HG03039 (cell line): ENCODE measurements around the gene HNRNPLL.
"Not testable (repeated sequence)": the region's sequence is repeated elsewhere in the genome, so short reads cannot be mapped to it uniquely, and the experiment has no call there.

Experiments
- ATAC-seq: cut with Tn5 transposase; IDR thresholded peaks from one replicate; pipeline ENCODE4 v1.9.1; 2021; ENCODE audit warnings: mild to moderate bottlenecking, moderate library complexity; ENCODE audit not compliant: unreplicated experiment

HNRNPLL gene

DNA sequence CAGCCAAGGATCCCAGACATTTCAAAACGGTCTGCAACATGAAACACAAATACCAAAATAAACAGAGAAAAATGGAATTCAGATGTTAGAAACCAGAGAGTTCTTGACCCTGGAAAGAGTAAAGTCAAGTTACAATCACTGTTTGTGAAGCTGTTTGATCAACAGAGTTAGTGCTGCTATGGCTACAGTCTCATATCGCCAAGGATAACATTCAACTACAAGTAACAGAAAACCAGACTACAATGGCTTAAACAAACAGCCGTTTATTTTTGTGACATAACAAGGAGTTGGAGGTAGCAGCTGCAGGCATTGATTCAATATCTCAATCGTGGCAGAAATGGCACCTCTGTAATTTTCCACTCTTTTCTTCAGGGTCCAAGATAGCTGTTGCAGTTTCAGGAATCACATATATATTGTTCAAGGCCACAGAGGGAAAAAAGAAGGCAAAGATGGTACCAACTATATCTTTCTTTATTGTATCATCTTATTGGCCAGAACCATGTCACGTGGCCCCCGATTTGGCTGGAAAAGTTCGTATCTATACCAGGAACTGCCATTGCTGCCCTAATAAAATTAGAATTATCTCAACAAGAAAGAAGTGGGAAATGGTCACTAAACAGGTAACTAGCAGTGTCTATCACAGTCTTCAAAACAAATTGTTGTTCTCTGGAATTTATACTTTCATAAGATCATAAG lies 17.7 kb upstream of the HNRNPLL start:
- ATAC-seq, result no peak

DNA sequence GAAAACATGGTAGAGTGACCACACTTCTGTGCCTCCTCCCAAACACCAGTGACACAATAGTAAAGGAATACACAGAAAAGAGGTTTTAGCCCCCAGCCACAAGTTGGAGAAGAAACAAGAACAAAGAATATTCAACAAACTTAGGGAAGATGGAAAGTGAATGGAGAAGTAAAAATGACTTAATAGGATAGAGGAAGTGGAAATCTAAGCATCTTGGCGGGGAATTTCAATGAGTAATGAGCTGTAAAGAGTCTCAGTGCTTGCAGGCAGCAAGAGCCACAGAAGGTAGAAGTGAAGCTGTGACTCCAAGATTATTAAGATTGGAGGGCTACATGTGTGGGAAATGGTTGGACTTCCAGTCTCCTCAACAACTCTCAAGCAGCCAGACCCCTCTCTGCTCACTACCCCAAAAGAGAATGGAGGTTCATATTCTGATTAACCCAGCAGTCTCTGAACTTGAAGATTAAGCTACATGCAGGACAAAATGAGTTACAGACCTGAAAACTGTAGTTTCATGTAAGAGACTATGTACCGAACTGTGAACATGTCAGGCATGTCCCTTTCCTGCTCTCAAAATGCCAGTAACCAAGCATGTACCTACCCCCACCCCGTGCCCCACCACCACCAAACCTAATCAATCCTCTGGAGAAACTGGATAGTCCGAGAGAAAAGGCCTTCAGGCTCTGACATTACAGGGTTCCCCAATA lies 16.9 kb upstream of the HNRNPLL start:
- no peak for ATAC-seq

DNA sequence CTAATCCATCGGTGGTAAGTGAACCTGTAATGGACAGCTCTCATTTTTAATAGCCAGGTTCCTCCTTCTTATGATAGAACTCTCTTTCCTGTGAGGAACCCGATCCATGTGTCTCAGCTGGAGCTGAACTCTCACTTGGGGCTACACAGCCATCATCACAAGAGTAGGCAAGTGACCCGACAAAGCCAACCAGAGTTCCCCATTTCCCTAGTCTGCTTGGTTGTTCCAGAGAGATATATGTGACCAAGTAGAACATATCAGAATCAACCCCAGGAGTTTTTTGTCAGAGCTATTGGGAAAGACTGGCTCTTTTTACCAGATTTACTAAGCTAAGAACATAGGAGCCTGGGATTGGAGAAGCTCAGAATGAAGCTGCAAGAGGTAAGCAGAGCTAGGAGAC lies 14.6 kb upstream of the HNRNPLL start:
- ATAC-seq, result no peak

DNA sequence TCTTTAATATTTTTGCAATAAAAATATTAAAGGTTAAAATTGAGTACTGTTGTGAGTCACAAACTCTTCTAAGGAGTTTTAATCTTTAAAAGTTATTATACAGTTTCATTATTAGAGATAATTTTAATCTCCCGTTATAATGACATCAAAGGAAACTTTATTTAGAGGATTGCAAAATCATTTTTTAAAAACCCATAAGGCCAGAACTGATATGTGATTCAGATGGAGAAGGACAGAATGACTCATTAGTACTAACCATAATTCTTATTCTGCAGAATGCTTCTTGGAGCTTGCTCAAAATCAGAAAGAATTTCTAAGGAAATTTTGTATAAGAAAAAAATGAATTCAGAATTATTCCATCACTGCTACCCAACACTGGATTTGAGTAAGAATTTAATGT lies 12.5 kb upstream of the HNRNPLL start:
- no peak for ATAC-seq

DNA sequence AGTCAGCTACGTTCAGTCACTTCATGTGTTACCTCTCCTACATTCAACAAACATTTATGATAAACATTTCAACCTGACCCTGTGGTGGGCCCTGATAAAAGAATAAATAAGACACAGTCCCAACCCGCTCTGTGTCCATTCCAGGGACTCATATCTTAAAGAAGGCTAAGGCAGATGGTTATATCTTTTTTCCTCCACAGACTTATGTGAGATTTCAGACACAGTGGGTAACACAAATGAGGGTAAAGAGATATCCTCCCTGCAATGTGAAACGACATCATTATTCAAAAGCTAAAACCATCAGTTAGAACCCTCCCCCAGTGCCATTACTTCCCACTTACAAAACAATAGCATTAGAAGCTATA lies 11.1 kb upstream of the HNRNPLL start:
- no peak for ATAC-seq

DNA sequence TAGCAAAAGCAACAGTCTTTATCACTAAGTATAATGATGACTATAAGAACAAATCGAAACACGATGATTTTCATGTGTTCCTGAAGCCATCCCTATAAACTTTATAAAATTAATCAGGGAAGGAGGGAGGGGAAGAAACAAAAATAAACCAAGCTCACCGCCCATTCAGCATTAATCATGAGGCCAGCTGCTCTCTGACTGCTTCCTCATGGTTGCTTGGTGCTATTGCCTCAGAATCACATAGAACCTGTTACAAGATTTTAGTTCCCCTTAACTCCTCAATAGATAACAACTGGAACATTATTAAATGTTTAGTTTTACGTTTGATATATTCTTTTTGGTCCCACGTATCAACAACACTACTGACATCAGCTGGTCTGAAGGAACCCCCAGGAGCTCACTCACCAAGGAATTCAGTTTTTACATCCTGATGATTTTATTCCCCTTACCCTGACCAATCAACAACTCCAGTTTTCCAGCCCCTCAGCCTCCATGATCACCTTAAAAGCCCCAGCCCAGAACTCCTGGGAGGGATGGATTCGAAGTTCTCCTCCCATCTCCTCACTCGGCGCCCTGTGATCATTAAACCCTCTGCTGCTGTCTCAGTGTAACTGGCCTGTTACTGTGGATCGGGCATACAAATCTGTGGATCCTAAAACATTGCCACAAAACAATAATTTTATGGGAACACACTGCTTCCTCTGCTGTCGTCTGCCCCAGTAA lies 10.6 kb upstream of the HNRNPLL start:
- ATAC-seq, result no peak

DNA sequence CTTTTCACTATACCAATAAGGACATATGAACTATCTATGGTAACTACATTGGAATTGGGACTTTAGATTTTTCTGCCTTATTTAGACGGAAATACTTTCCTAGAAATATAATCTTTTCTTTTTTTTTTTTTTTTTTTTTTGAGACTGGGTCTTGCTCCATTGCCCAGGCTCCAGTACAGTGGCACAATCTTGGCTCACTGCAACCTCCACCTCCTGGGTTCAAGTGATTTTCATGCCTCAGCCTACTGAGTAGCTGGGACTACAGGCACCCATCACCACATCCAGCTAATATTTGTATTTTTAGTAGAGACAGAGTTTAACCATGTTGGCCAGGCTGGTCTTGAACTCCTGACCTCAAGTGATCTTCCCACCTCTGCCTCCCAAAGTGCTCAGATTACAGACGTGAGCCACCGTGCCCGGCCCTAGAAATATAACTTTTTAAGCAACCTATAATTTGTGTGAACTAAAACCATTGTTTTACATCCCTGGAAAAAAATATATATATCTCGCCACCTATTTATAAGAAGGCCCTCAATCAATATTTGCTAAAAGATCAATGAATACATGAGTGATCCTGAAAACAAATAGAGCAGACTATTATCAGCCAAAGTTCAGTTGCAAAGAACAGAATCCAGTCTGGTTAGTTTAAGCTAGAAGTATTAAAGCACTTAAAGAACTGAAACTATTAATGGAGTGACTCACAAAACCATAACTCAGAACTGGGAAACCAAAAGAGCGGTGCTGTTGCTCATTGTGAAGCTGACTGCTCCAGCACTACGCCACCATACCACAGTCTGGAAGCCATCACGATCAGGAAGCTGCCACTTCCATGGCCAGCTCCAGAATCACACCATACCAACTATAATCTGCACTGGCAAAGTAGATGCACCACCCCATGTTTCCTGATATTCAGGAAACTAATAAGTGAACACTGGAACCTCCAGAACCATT lies 8.4 kb upstream of the HNRNPLL start:
- peak; percentile 71 for ATAC-seq

DNA sequence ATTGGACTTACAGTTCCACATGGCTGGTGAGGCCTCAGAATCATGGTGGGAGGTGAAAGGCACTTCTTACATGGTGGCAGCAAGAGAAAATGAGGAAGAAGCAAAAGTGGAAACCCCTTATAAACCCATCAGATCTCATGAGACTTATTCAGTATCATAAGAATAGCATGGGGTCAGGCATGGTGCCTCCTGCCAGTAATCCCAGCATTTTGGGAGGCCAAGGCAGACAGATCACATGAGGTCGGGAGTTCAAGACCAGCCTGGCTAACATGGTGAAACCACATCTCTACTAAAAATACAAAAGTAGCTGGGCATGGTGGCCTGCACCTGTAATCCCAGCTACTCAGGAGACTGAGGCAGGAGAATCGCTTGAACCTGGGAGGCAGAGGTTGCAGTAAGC lies 6.5 kb upstream of the HNRNPLL start:
- not testable (repeated sequence) for ATAC-seq

DNA sequence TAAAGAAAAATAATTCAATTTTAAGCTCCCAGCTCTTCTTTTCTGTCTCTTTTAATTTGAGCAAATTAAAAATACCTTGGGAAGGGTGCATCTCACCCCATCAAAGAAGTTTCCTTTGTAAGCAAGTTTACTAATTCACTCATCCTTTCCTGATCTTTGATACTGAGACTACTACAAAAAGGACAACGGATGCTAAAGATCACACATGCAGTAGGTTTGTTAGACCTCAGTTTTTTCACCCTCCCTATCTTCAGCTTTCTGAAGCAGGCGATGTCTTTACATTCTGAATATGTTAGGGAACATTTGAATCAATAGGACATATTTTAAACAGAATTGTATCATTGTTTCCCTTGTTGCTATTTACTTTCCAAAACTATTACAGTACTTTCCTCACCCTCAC lies 6.0 kb upstream of the HNRNPLL start:
- ATAC-seq, result no peak

DNA sequence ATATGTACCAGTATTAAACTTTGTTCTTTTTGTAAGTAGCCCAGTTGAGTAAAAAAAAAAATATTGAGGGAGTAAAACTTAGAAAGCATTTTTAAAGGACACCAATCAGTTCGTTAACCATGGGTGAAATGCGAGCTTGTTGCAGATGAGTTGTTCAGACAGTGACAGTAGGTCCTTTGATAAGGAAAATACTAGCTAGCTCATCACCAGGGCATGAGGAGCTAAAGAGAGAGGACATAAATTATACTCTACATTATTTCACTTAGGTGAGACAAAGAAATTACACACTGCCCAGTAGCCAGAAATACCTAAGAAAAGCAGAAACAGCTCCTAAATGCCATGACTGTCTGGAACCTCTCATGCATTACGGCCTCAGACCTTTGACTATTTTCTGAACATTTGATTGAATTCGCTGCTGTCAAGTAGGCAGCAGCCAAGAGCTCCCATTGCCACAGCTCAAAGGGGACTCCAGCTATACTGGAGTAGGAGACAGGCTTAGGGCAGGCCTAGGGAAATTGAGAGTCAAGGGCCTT lies 2.6 kb upstream of the HNRNPLL start:
- ATAC-seq, result no peak

DNA sequence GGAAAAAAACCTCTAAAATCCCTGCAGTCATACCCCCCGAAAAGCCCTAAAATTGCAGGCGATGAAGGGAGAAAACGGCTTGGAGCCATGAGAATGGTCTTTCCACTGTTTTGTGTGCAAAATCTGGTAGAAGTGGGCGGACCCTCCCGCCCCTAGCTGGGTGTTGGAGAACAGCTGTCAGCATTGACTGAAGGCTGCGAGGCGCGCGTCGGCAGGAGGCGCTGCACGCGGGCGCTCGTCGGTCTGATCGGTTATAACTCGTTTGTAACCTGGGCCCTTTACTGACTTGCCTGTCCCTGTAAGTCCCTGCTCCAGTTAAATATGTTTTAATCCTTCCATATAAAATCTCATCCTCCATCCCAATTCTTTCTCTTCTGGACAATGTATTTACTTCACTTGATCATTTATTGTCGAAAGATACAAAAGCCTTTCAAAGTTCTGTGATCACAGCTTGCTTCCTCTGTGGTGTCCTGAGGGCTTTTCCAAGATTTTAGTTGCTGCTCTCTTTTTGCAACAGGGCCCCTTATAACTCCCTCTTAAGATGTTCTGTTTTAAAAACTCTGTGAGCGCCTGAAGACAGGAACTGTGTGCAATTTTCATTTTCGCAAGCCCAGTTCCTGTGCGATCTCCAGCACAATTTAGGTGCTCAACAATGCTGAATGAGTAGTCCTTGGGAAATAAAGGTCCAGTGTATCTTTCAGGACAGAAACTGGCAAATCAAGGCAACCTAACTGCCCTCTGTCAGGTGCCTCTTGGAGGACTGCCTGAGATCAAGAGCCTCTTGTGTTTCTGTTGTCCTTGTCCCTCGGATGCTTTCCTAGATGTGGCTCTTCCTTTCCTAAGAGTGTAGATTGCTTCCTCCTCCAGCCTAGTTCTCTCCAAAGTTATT lies 918 bp upstream of the HNRNPLL start:
- peak; percentile 36 for ATAC-seq

DNA sequence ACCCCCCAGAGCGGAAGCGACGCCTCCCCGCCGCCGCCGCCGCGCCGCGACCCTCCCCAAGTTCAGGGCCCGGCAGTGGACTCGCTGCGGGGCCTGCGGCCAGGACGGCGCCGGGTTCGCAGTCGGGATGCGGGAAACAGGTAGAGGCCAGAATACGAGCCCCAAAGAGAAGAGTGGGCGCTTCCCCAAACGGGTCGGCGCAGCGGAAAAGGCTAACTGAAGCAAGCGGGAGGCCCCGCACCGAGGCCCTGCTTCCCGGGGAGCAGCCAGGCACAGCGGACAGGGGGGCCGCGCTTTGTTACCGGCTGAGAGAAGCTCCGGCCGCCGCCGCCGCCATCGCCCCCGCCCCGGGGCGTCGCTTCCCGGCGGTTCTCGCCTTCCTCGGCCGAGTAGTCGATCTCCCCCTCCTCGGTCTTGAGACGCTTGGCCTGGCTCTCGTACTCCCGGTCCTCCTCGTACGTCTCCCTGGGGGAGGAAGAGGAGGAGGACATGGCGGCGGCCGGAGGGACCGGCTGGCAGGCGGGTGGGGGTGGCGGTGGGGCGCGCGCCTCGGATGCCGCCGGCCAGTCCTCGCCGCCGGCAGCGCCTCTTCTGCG lies 494 bp downstream of the HNRNPLL start:
- ATAC-seq, result peak; percentile 11

DNA sequence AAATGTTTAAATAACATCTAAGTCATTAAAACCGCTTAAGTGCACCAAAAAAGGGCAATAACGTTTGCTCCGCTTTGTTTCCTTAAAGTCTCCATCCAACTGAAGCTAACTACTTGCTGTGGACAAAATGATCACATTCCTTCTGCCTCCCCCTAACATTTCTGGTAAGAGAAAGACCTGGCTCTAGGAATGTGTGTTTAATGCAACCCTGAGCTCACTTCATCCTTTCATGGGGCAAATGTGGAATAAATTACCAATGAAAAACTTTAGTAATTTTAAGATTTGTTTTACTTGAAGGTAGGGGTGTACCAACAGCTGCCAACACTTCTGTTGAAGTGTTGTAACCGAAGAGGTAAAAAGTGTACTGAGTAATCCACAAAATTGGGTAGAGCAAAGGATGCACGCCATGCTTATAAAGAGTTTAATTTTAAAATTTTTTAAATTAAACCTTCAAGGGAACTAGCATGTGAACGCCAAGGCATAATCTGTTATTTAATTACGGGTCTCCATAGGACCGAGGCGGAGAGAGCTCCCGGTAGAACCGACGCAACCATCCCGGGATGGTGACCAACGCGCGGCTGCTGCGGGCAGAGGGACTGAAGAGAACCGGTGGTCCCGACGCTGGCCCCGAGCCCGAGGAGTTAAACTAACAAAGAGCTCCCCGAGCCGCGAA lies 1.1 kb downstream of the HNRNPLL start:
- no peak for ATAC-seq

DNA sequence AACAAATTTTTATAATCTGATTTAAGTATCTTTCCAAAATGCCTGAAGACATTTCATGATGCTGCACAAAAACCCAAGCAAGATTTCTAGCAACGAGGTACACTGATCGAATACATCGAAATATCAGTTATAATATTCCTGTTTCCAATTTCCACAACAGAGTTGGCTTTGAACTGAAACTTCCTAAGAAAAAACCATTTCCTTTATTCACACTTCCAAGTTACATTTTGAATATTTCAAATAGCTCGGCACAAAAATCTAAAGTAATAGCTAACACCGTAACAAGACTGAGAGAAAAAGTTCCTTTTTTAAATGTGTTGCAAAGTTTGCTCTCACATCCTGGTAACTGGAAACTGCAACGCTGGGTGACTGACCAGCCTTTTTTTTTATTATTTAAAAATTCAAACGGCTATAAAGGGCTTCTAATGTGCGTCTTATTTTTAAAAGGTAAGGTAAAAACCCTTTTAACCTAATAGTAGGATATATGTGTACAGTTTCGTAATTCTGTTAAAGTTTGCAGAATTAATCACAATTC lies 1.7 kb downstream of the HNRNPLL start:
- no peak for ATAC-seq

DNA sequence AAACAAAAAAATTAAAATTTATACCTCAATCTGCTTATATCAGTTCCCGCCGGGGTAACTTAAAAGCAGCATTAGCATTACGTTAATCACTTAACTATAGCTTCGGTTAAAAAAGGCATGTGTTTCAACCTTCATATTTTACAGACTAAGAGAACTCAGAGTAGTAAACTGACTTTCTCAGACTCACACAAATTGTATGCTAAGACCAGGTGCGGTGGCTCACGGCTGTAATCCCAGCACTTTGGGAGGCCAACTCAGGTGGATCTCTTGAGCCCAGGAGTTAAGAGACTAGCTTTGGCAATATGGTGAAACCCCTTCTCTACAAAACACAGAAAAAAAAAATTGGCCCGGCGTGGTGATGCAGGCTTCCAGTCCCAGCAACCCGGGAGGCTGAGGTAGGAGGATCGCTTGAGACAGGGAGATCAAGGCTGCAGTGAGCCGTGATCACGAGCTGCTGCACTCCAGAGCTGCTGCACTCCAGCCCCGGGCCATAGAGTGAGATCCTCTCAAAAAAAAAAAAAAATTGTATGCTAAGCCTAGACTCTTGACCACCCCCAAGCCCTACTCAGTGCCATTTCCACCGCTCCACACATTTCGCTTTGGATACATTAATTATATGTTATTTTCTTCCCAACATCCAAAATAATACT lies 2.4 kb downstream of the HNRNPLL start:
- ATAC-seq, result no peak

DNA sequence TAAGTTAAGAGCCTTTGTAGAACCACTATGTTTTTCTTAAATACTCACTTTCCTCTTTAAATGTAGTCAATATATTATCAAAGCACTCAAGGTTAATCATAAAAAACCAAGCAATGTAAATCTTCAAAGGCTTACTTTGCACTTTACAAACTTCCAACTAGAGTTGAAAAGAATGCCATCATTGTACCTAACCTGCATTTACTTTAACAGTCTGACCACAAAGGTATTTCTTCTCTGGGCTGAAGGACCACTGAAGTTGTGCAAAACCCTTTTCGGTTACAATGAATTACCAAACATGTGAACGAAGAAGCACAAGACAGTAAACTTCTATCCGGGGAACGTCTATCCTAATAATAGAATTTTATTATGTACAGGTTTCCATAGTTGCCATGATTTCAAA lies 3.0 kb downstream of the HNRNPLL start:
- no peak for ATAC-seq

DNA sequence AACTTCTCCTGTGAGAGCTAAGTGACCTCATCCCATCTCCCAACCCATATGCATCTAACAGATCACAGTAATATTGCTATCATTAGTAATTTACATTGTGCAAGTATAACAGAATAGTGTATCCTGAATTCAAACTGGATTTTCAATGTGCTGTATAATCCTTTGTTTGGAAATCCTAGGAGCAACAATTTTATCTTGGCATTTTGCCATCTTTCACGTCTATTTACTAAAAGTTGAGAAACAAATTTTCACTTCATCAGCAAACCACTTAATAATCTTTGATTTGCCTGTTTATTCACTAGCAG lies 3.8 kb downstream of the HNRNPLL start:
- no peak for ATAC-seq
